Right forelimb (tissue), 1 donor: ENCODE data around the gene PGM5.

Experiments
- DNase-seq: peaks from one replicate; pipeline ENCODE4 v3.0.0-alpha.2; 2018

Gene PGM5

DNA sequence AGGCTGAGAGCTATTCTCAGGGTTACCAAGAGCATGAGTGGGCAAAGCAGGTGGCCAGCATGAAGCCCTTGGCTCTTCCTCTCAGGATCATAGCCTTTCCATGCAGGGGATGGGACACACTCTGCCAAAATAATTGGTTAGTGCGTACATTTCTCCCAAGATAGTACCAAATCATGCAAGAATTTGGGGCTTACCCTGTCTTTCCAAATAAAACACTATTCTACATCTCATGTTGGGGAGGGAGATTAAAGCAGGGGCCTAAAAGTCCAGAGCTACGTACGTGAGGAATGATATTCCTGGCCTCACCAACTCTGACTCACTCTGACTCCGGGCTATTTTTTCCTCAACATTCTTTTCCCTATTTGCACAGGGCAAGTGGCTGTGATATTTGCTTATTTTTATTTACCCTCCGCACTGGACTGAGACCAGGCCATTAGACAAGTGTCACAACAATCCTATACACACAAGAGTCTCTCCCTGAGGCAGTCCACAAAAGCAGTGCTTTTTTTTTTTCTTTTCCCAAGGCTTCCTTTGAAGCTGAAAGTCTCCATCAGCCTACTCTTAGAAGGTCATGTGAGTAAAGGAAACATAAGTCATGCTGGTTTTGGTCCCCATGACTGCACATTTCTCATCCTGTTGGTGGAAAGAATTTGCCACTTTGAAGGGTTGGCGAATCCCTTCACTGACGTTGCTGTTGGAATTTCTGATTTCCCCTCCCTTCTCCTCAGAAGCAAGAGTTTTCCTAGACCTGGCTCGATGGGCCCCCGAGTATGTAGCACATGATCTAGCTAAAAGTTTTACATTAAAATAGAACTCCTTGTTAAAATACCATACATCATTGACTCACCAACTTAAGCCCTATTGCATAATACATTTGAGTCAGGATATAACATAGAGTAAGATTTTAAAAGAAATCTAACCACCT, 144.3 kb downstream of the PGM5 start:
- no peak for DNase-seq

DNA sequence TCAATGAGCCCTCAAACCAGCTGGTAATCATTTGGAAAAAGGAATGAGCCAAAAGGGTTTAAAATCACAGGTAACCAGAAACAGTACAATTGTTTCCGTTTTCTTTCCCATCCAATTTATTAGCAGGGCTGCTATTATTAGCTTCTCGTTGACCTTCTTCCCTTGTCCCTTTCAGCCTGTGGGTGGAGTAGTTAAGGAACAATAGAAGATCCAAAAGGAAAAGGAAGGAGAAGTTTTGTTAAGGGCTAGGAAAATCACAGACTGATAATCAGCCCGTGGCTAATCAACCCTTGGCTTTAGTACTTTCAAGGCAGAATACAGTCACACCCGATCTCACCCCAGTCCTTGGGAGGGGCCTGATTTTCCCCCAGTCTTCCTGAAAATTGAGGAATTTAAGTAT, 145.9 kb downstream of the PGM5 start:
- DNase-seq = no peak

DNA sequence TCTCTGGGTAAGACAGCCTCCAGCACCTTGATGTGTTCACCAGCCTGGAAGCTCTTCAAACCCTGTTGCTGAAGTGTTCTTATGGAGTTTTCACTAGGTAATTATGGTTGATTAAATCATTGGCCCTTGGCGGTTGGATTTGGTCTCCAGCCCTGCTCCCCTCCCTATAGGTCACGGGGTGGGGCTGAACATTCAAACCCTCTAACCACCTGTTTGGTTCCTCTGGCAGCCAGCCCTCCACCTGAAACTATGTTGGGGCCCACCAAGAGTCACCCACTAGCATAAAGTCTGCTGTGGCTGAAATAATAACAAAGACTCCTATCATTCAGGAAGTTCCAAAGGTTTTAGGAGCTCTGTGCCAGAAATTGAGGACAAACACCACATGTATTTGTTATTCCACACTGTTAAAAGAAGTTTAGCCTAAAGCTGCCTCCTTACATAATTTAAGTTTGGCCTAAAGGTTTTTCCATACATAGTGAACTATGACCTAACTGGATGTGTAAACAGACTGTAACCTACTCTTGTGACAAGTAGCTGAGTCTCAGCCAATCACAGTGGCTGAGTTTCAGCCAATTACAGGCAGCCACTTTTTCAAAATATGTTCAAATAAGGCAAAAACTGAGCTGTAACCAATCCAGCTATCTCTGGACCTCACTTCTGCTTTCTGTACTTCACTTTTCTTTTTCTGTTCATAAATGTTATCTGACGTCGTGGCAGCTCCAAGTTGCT, 149.4 kb downstream of the PGM5 start:
- no peak for DNase-seq

DNA sequence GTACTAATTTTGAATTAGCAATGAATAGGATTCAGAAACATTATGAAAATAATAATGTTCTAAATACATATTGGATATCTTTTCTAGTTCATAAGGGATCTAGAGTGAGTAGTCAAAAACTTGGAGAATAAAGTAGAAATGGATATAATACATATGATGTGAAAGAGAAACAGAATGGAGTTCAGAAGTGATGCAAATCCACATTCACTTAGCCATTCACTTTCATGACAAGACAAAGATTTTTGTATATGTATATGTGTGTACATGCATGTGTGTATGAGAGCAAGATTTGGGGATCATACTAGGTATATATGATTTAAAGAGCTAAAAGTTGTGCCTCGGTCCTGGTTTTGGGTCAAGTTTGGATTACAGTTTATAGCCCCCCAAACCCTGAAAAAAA, 150.1 kb downstream of the PGM5 start:
- no peak for DNase-seq

DNA sequence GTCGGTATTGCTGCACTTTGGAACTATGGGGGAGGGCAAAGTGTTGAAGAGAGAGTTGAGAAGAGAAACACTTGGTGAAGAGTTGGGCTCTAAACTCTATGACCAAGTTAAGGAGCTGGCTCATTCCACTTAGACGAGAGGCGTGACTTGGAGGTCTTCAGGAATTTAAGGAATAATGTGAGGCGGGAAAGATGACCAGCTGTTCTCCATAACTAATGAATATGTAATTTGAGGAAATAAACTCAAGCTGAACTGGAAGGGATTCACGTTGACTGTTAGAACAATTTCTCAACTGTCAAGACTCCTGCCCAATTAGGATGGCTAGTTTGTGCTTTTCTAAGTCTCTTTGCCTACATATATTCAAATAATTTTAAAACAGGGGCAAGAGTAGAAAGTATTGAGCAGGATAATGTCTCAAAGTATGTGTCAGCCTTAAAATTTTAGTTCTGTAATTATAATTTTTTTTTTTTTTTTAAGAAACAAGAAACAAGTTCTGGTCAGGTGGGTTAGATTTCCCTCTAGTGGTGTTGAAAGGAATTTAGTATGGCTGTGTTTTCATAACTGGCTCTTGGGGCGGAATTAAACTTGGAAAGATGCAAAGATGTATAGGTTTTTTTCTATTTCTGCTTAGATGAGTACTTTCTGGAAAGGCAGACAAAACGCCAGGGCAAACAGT, 150.9 kb downstream of the PGM5 start:
- DNase-seq = no peak

DNA sequence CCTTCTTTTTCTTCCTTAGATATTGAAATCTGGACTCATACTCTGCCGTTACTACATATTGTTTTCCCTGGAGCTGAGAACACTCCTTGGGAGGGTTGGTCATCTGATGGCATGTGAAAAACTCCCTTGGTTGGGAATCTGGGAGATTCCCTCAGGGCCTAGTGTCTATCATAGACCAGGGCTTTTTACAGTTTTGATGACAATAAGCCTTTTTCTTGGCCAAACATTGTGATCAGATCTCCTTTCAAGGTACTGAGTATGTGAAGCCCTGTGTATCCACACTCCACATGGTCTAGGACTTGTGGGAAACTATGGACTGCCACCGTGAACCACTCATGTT, 151.4 kb downstream of the PGM5 start:
- no peak for DNase-seq

DNA sequence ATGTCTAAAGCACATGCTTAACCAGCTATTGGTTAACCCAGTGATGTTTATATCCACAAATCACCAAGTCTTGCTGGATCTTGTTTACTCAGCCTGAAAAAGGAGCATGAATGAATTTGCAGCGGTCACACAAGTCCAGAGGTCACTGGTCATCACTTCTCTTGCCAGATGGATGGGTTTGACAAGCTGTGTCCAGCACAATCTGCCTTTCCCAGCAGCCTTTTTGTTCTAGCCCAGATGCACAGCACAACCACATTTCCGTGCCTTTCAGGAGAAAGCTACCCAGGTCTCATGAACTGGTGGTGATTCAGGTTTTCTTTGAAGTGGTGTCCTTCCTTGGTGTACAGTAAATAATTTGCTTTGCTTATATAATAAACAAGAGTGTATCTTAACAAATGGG, 152.1 kb downstream of the PGM5 start:
- DNase-seq = no peak

DNA sequence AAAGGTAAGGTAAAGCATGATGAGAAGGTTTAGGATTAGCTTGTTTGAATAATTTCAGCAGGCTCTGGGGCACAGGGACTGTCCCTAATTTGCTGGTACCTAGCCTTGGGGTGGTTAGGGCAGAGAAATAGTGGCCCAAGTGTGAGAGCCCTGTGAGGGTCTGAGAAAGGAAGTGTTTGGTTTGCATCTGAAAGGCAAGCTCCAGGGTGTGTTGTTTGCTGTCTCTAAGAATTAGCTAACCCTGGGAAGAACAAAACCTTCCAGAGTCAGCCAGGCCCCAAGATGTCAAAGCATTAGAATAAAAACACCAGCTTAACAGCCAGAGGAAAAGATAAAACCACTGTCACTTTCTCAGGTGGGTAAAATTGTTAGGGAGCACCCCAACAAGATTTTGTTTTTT, 153.3 kb downstream of the PGM5 start:
- DNase-seq = no peak

DNA sequence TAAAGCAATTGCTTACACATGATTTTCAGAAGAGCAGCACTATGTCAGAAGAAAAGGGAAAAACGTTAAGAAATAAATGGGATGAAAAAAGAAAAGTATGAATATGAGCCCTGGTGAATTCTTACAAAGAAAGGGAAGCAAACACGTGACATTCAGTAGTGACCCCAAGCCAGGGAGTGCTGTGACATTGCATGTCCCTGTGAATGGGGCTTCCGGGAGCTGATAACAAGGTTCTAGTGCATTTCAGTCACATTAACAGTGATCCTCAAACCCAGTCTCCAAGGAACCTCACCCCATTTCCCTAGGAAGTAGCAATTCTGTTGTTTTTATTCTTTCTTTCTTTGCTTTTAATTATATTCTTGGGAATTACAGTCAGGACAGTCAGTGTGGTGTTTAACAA, 157.0 kb downstream of the PGM5 start:
- DNase-seq = no peak

DNA sequence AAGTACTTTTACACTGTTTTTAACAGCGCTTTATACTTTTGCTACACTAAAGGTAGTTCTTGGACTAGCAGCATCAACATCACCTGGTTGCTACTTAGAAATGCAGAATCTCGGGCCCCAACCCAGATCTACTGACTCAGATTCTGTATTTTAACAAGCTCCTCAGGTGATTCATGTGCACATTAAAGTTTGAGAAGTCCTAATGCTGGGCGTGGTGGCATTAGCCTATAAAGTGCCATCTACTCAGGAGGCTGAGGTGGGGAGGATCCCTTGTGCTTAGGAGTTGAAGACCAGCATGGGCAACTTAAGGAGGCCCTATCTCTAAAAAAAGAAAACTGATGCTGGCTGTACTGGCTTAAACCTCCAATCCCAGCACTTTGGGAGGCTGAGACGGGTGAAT, 157.6 kb downstream of the PGM5 start:
- no peak for DNase-seq

DNA sequence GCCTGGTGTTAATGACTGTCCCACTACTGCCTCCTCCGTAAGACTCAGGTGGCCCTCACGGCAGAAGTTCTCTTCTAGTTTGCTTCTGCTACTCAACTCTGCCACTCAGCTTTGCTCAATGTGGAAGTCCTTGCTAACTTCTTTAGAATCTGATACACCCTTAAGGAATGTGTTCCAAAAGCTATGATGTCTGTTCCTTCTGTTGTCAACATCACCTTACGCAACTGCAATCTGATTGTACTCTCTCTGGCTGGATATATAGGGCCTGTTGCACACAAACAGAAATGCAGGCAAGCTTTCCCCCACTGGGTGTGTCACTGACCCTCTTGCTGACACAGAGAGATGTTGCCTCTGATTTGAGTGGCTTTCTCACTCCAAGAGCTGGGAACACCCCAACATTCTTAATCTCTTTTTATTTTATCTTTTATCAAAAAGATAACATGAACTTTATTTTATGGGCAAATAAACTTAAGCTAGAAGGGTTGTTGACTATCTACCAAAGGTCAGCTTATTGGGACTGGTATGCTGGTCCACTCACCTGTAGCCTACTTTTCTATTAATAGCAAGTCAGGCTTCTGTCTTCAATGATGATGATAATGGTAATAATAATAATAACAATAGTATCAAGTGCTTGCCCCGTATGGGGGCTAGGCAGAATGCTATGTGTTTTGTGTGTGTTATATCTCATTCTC, 159.1 kb downstream of the PGM5 start:
- no peak for DNase-seq

DNA sequence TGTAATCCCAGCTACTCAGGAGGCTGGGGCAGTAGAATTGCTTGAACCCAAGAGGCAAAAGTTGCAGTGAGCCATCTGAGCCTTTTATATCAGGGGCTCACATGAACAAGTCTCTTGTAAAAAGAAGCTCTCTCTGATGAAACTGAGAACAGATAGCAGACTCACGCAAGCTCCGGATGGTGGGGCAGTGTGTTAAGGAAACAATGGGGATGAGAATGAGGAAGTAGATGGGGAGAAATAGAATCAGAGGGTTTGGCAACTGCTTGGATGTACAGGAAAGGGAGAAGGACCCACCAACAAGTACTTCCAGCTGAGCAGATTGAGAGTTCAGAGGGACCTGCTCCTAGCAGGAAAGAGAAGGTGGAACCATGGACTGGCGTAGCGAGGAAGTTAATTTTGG, 165.7 kb downstream of the PGM5 start:
- DNase-seq = no peak

DNA sequence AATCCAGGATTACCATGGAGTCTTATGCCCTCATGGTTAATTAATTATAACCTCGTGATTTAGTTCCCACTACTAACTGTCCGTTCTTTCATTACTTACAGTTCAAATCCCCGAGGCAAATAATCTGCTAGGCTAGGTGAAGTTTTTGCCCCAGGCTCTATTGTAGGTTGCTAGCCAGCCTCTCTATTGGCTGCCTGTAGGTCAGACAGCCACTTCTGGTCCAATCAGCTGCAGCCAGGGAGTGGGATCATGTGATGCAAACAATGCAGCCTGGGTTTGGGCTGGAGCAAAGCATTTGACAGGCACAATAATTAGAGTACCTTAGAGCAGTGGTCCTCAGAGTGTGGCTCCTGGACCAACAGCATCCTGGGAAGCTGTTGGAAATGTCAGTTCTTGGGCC, 166.5 kb downstream of the PGM5 start:
- DNase-seq = no peak

DNA sequence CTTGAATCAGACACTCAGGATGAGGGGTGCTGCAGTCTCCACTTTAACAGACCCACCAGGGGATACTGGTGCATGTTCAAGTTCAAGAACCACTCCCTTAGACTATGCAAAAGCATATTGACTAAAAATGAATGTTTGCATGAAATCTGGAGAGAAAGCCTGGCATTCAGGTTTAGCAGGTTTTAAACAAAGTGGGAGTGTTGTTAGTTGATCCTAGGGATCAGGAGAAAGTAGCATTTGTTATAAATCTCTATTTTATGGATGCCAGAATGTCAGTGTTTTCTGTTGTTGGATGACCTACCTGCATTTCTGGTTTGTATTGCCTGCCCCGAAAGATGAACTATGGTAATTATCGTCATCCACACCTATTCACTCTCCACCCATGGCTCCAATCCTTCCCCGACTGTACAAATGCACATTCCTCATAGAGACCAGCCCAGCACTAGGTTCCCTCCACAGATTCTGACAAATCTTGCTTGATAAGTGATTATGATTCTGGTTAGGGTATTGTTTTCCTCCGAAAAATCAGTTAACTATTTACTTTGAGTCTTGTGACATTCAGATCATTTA, 167.0 kb downstream of the PGM5 start:
- no peak for DNase-seq

DNA sequence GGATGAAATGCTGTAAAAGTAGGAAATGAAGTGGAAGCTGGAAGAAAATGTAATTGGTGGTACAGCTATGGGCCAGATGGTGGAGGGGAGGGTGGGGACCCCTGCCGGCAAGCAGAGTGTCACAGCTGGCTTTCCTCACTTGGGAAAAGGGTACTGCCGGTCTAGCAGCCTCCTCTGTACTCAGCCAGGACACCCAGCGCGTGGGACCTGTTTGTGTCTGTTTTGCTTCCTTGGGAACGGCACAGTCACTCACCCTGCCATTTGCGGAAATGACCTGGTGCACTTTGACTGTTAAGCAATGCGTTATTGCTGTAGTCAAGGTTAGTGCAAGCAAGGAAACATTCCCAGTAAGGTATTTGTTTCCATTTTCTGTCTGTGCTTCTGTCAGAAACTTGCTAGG, 174.2 kb downstream of the PGM5 start:
- DNase-seq = no peak

DNA sequence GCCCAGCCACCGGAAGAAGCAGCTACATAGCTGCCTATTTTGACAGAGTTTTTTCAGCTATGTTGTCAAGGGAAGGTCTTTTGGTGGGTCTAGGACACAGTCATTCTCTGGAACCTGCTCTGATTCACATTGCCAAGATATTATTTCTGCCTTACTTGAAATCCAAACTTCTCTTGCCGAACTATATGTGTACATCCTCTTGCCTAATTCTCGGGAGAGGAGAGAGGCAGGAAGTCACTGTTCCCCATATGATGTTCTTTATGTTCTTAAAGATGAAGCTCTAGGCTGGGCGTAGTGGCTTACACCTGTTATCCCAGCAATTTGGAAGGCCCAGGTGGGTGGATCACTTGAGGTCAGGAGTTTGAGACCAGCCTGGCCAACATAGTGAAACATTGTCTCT, 175.7 kb downstream of the PGM5 start:
- no peak for DNase-seq

DNA sequence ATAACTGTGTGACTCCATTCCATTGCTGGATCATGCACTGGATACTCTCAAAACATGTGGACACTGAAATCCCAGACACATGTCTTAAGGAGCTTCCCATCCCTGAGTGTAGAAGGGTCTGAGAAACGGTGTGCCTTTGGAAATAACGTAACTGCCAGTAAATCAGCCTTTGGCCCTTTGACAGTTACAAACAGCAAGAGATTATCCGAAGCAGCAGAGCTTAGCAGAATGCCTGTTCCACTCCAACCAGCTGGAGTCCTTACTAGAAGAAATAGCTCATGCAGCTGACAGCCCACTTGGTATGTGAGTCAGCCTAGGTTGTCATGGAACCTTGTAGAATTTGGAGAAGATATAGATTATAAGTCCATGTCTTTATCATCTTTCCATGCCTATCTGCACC, 177.3 kb downstream of the PGM5 start:
- no peak for DNase-seq

DNA sequence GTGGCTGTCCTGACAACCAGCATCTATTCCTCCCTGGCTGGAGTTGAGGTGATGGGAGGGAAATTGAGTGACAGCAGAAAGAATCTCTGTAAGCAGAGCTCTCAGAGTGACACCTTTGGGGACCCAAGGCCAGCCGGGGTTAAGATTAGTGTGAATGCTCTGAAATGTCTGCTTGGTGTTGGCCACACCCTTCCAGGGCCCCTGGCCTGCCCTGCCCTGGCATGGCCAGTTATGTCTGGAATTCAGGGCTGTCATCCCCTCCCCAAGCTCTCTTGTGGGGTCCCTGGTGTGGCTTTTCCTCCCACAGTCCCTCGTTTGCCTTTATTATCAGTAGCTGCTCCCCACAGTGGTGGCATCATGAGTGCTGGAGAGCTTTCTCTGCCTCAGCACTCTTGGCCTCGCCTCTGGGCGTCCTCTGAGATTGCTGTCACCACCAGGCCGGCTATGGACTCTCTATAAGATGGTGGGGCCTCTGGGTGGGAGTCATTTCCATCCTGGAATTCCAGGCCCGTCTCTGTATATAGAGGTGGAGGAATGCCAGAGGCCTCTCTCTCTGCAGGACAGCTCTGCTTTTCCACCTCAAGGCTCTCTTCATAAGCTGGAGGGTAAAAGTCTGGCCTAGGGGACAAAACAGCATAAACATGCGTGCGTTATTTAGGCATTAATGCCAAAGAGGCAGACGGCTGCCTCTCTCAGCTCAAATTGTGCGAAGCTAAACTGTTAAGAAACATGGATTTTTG, 180.6 kb downstream of the PGM5 start:
- no peak for DNase-seq

DNA sequence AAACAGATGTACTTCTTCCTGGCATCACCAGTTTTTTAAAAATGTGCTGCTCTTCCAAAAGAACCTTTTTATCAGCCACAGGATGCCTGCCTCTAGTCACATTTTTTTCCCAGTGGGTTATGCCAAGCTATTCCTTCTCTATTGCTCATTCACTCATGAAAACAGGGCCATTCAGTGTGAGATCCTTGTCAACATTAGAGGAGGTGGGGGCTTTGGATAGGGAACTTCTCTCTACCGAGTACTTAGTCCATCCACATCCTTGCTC, 181.1 kb downstream of the PGM5 start:
- no peak for DNase-seq

DNA sequence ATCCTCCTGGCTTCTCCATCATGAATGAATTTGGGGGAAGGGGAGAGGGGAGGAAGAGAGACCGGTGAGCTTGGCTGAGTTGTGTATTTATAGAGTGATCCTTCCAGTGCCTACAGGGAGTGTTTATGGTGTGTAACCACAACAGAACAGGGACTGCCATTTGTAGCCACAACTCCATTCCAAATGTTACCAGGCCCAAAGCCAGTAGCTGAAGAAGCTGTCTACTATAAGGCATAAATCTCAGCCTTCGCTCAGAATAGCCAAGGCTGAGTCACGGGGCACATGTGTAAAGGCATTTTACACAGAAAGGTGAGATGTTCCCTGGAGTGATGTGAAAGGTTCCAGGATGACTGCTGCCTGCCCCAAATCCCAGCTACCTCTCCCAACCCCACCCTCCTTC, 181.8 kb downstream of the PGM5 start:
- no peak for DNase-seq

DNA sequence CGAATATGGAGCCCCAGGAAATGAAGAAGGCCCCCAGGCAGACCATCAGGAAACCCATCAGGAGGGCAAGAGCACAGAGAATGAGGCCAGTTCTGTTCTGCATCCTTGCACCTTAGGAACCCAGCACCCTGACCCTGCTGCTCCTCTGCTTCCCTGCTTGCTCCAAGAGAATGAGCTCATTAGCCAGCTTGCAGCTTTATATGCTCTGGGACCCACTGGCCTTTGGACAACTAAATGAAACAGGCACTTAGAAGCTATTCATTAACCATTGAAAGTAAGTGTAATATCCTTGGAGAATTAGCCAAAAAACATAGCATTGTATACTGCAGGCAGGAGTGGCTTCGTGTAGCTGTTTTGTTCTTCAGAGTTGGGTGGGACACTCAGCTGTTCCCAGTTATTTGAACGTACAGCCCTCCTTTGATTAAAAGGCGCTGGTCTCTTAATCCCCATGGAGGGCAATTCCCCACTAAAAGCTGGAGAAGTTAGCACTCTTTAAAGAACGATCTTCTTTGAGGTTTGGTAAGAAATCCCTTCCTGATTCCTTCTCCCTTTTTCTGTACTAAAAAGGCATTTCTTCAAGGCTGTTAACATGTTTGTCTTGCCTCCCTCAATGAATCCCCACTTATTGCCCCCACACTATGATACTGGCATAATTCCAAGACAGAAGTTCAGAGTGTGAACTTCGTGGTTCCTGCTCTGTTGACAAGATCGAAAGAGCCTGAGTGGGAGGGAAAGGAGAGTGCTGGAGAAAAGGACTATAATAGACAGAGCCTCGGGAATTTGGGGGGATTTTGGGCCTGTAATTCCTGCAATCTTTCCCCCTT, 184.5 kb downstream of the PGM5 start, which contains the start of gene TMEM252:
Gene TMEM252 (minus strand): TSS at position 172 of the 824 bp plus-strand sequence. CDS start 69 bp downstream, at position 103.
- DNase-seq = no peak
